Measurements from ENCODE around the gene CYTH2. TPM values are rescaled to one million over a fixed set of nuclear protein-coding genes. Genes with fewer than 3 reads are reported as not detected.

Gene CYTH2
- total RNA-seq, 1 donor from 2014 or later = 37.1 TPM

DNA sequence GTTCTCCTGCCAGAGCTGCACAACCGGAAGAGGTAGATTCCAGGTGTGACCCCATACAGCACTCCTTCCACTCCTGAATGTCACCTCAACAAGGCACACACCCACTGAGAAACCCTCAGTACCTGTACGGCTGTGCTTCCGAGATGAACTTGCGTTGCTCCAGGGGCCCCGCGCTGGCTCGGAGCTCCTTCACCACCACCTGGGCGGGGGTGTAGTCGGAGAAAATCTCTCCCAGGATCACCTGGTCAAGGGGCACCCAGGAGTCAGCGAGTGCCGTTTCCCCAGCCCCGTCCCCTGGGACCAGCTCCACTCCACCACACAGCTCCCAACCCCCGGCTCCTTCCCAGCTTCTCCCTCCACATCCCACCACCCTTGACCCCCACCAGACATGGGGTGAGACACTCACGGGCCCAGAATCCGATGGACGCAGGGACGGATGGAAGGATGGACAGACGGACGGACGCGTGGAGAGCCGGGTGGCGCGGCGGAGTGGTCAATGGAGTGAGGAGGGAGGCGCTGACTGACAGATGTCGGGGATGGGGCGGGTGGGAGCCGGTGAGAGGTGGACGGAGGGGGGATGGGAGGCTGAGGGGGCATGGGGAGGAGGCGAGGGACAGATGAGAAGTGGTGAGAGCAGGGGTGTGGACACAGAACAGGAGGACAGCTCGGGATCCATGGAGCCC lies 39.7 kb downstream of the CYTH2 start:
- DNase-seq (ENCODE audit: low spot score) = no peak
- Mint-ChIP-seq H3K27ac (no peak overlapping the region), H3K4me1 (ENCODE audit: low read depth) (peaks cover 11% of the 10 kb centered on the region), H3K9me3 (no peaks in the 10 kb centered on the region), H3K27me3 (ENCODE audit: insufficient read depth) (peaks cover 4% of the 10 kb centered on the region), H3K4me3 (no peak overlapping the region), H3K36me3 (ENCODE audit: low read depth) (peaks cover 5% of the 10 kb centered on the region)
- intact Hi-C loops (cut with micrococcal nuclease) = no loop called here

DNA sequence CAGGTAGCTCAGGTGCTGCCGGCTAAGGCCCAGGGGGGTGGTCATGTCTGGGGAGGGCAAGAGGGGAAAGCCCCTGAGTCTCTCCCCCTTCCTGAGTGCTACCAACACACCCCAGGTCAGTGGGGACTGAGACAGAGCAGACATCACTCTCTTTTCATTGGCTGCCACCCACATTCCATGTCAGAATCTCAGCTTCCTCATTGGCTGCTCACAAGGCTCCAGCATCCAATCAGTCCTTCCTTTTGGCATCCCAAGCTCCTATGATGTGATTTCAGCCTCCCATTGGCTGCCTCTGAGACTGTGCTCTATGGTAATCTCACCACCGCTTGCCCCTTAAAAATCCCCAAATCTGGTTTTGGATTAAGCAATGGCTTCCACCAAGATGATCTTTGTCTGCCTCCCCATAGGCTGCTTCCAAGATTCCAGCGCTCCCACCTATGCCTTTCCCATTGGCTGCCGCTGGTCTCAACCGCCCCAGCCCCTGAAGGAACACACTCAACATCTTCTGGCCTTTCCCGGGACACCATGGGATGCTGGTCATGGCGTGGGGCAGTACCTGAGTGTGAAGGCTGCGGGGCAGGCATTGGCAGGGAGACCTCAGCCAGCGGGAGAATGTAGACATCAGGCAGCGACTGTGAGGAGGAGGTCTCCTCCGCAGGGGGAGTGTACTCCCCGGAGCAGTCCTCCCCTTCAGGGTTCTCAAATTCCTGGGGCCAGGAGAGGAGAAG lies 40.5 kb downstream of the CYTH2 start:
- intact Hi-C loops (cut with micrococcal nuclease) = loop anchor here (1.0 to 10.0 kb wide), 7 partner anchors 7 to 445 kb away; partner anchors contain the start of genes BAX, CYTH2, LIG1 and ZSWIM9
- Mint-ChIP-seq H3K27me3 (ENCODE audit: insufficient read depth) (peaks cover 3% of the 10 kb centered on the region), H3K36me3 (ENCODE audit: low read depth) (peaks cover 5% of the 10 kb centered on the region), H3K27ac (no peak overlapping the region), H3K4me1 (ENCODE audit: low read depth) (peaks cover 14% of the 10 kb centered on the region), H3K9me3 (no peaks in the 10 kb centered on the region), H3K4me3 (peak overlapping the region; percentile 19)
- no peak for DNase-seq (ENCODE audit: low spot score)

DNA sequence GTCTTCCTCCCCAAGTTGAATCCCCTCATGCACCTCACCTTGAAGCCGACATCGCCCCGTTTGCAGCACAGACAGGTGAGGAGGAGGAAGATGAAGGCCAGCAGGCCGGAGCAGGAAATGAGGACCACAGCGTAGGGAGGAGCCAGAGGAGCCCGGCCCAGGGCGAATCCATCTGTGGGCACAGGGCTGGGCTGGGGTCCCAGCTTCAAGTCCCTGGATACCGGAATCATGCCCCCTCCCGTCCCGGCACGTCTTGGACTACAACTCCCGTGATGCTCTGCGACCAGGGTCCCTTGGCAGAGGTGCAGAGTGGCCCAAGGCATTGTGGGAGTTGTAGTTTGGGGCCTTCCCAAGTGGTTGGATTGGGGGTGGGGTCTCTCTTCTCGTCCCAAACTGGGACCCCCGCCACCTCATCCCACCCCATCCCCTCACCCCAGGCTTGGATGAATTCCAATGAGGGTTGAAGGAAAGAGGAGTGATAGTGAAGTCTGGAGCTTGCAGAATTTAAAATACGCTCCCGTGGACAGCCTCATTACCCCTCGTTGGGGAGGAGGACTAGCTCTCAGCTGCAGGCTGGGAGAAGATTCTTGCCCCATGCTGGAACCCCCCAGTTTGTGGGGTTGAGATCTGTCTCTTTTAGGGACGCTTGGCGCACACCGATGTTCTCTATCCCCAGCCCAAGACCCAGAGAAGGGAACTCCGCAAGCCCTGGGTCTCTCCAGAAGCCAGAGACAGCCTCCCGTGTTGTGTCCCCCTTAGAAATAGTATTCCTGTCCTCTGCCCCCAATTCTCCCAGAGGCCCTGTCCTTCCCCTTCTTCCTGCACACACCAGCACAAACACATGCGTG lies 41.5 kb downstream of the CYTH2 start:
- intact Hi-C loops (cut with micrococcal nuclease) = loop anchor here (1.0 to 10.0 kb wide), 7 partner anchors 8 to 444 kb away; partner anchors contain the start of genes BAX, CYTH2, LIG1 and ZSWIM9
- peak overlapping the region; percentile 87 for H3K4me3 Mint-ChIP-seq
- peaks cover 14% of the 10 kb centered on the region for H3K4me1 Mint-ChIP-seq (ENCODE audit: low read depth)
- peak; percentile 67 for DNase-seq (ENCODE audit: low spot score)
- H3K27me3 Mint-ChIP-seq (ENCODE audit: insufficient read depth) = peaks cover 3% of the 10 kb centered on the region
- peaks cover 5% of the 10 kb centered on the region for H3K36me3 Mint-ChIP-seq (ENCODE audit: low read depth)
- H3K9me3 Mint-ChIP-seq = no peaks in the 10 kb centered on the region
- peak overlapping the region; percentile 70 for H3K27ac Mint-ChIP-seq

DNA sequence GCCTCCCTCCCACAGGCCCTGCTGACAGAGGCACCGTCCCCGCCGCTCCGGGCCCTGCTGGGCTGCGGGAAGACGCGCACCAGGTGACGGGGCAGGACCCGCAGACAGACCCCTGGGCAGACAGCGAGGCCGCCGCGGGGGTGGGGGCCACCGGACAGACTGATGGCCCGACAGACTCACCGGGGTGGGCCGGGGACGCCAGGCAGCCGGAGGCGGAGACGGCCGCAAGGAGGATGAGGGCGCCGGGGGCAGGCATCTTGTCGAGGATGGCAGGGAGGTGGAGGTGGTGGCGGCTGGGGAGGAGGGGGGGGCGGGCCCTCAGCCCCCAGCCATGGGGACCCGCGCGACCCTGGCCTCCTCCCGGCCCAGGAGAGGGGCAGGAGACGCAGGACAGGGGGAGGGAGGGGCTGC lies 42.2 kb downstream of the CYTH2 start:
- intact Hi-C loops (cut with micrococcal nuclease) = loop anchor here (2.0 to 10.0 kb wide), 5 partner anchors 43 to 443 kb away; partner anchors contain the start of genes BAX, CYTH2, LIG1 and ZSWIM9
- H3K27ac Mint-ChIP-seq = no peak overlapping the region
- no peak for DNase-seq (ENCODE audit: low spot score)
- H3K4me3 Mint-ChIP-seq = peak overlapping the region; percentile 87
- no peaks in the 10 kb centered on the region for H3K9me3 Mint-ChIP-seq
- H3K36me3 Mint-ChIP-seq (ENCODE audit: low read depth) = peaks cover 5% of the 10 kb centered on the region
- H3K4me1 Mint-ChIP-seq (ENCODE audit: low read depth) = peaks cover 14% of the 10 kb centered on the region
- peaks cover 3% of the 10 kb centered on the region for H3K27me3 Mint-ChIP-seq (ENCODE audit: insufficient read depth)

DNA sequence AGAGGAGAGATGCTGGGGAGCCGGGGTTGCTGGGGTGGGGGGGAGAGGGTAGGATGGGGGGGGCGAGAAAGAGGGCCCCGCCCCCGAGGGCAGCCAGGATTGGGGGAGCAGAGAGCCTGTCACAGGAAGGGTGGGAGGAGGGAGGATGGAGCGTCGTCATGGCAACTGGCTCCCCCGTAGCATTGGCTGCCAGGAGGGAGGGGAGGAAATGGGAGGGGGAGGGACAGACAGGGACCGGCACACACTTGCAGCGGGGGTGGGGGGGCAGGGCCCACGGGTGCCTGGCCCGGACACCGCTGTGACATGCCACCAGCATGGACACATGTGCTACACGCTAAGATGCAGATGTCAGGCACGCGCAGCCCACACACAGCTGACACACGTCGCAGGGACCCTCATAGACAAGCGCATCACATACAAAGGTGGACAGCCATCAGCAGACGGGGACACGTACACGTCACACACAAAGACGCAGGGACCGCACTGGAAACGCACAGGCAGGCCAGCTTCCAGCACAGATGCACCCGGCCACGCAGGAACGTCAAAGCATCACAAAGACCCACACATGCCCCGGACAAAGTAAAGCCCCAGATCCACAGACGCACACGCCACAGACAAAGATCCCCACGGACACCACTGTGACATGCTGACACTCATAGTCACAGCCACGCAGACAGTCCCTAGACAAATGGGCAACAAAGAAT lies 42.8 kb downstream of the CYTH2 start, which contains the start of gene LMTK3:
LMTK3 (minus strand) TSS at position 36 of the 704 bp plus-strand sequence. CDS start 259 bp downstream, outside the sequence.
- Mint-ChIP-seq H3K4me3 (peak within 1 kb of the TSS; percentile 87), H3K36me3 (ENCODE audit: low read depth) (peaks cover 5% of the 10 kb centered on the region), H3K9me3 (no peaks in the 10 kb centered on the region), H3K27ac (peak within 1 kb of the TSS; percentile 70), H3K4me1 (ENCODE audit: low read depth) (peaks cover 14% of the 10 kb centered on the region), H3K27me3 (ENCODE audit: insufficient read depth) (peaks cover 3% of the 10 kb centered on the region)
- intact Hi-C loops (cut with micrococcal nuclease) = loop anchor here (2.0 to 10.0 kb wide), 5 partner anchors 43 to 443 kb away; partner anchors contain the start of genes BAX, CYTH2, LIG1 and ZSWIM9
- DNase-seq (ENCODE audit: low spot score) = peak; percentile 68

DNA sequence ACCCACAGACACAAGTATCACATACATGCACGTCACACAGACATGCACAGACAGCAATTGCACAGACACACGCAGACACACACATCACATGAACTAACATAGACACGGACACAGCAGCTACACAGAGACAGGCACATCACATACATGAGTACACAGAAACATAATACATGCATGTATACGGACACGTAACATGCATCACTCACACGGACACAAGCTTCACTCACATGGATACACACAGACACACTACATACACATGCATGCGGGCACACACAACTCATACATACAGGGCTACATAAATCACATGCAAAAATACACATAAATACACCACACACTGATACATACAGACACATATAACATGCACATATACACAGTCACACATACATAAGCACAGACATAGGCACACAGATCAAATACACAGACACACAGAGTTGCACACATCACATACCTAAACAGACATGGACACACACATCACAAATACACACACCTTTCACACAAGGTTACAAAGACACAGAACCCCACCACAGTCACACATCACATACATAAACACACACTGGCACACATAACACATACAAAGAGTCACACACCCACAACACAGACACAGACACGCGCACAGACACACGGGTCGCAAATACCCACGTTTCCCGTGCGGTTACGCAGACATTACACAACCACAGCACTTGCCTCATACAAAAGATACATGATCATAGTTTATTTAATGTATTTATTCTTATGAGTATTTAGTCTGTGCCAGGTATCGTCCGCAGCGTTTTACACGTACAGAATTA lies 43.5 kb downstream of the CYTH2 start:
- Mint-ChIP-seq H3K27ac (no peak overlapping the region), H3K4me3 (no peak overlapping the region), H3K9me3 (no peaks in the 10 kb centered on the region), H3K27me3 (ENCODE audit: insufficient read depth) (peaks cover 3% of the 10 kb centered on the region), H3K36me3 (ENCODE audit: low read depth) (peaks cover 3% of the 10 kb centered on the region), H3K4me1 (ENCODE audit: low read depth) (peaks cover 14% of the 10 kb centered on the region)
- intact Hi-C loops (cut with micrococcal nuclease) = loop anchor here (1.0 to 10.0 kb wide), 6 partner anchors 67 to 442 kb away; partner anchors contain the start of genes BAX, GRWD1, LIG1 and RPL18
- no peak for DNase-seq (ENCODE audit: low spot score)

DNA sequence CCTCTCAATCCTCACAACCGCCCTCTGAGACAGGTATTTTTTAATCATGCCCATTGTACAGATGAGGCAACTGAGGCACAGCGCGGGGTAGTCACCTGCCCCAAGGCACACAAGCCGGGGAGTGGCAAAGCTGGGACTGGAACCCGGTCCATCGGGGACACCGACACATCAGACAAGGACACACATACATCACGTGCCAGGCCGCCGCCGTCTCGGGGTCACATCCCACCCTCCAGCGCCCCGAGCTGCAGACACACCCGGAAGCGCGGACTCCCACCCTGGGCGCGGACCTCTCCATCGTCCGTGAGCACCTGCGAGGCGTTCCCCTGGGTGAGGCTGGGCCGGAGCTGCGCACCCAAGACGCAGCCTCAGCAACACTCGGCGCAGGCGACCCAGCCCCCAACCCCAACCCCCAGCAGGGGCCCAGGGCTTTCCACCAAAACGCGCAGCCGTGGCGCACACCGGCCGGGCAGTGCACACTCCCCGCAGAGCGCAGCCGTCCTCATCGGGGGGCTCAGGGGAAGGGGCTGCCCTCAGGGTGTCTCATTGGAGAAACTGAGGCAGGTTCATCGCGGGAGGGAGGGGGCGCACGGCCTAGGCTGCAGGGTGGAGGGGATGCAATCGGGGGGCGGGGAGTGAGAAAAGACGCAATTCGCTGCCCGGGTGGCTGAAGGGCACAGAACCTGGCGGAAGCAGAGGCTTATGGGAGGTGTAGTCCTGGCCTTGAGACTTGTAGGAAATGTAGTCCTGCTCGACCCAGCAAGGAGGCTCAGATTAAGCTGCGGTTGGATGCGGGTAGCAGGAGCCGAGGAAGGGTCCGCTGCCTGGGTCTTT lies 44.3 kb downstream of the CYTH2 start:
- no peaks in the 10 kb centered on the region for H3K36me3 Mint-ChIP-seq (ENCODE audit: low read depth)

DNA sequence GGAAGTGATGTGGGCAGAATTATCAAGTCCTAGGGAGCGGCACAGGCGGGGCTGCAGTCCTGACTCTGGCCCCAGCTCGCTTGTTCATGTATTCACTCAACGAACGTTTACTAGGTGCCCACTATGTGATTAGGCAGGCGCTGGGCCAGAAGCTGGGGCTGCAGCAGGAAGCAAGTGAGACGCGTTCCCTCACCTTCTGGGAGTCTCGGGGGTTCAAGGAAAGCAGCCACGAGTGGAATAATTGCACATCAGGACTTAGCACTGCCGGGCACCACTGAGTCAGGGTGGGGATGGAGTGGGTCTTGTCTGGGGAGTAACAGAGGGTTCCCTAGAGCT lies 44.9 kb downstream of the CYTH2 start:
- H3K4me1 Mint-ChIP-seq (ENCODE audit: low read depth) = peaks cover 14% of the 10 kb centered on the region
- intact Hi-C loops (cut with micrococcal nuclease) = loop anchor here (1.0 to 10.0 kb wide), 5 partner anchors 45 to 441 kb away; partner anchors contain the start of genes BAX, CYTH2, LIG1 and ZSWIM9
- no peaks in the 10 kb centered on the region for H3K36me3 Mint-ChIP-seq (ENCODE audit: low read depth)
- no peak overlapping the region for H3K4me3 Mint-ChIP-seq
- no peaks in the 10 kb centered on the region for H3K9me3 Mint-ChIP-seq
- H3K27ac Mint-ChIP-seq = peak overlapping the region; percentile 46
- H3K27me3 Mint-ChIP-seq (ENCODE audit: insufficient read depth) = peaks cover 3% of the 10 kb centered on the region
- DNase-seq (ENCODE audit: low spot score) = no peak

More for the DNA sequence above, 44.3 kb downstream of the CYTH2 start:
- Mint-ChIP-seq H3K27ac (peak overlapping the region; percentile 46), H3K9me3 (no peaks in the 10 kb centered on the region), H3K4me1 (ENCODE audit: low read depth) (peaks cover 14% of the 10 kb centered on the region), H3K4me3 (no peak overlapping the region), H3K27me3 (ENCODE audit: insufficient read depth) (peaks cover 3% of the 10 kb centered on the region)
- intact Hi-C loops (cut with micrococcal nuclease) = loop anchor here (1.0 to 10.0 kb wide), 7 partner anchors 44 to 441 kb away; partner anchors contain the start of genes BAX, CYTH2, GRWD1 and LIG1
- DNase-seq (ENCODE audit: low spot score) = peak; percentile 64

DNA sequence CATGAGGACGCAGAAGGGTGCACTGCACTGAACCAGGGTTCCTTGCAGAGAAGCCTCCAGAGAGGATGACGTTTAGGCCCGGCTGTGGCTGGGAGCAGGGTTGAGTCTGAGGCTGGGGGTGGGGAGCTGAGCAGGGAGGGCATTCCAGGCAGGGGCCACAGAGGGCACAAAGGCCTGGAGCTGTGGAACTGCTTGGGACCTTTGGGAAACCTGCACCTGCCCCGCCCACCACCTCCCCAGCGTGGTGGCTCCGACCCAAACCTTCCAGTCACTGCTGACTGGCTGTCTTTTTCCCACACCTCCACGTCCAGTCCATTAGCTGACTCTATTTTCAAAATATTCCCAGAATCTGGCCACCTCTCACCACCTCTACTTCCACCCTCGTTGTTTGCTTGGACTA lies 47.4 kb downstream of the CYTH2 start:
- intact Hi-C loops (cut with micrococcal nuclease) = loop anchor here (10.0 kb wide), 1 partner anchor 438 kb away; the partner anchor contains the start of gene BAX
- H3K4me1 Mint-ChIP-seq (ENCODE audit: low read depth) = peaks cover 5% of the 10 kb centered on the region
- H3K27me3 Mint-ChIP-seq (ENCODE audit: insufficient read depth) = peaks cover 3% of the 10 kb centered on the region
- H3K4me3 Mint-ChIP-seq = no peak overlapping the region
- no peak overlapping the region for H3K27ac Mint-ChIP-seq
- no peaks in the 10 kb centered on the region for H3K36me3 Mint-ChIP-seq (ENCODE audit: low read depth)
- DNase-seq (ENCODE audit: low spot score) = no peak
- H3K9me3 Mint-ChIP-seq = no peaks in the 10 kb centered on the region

DNA sequence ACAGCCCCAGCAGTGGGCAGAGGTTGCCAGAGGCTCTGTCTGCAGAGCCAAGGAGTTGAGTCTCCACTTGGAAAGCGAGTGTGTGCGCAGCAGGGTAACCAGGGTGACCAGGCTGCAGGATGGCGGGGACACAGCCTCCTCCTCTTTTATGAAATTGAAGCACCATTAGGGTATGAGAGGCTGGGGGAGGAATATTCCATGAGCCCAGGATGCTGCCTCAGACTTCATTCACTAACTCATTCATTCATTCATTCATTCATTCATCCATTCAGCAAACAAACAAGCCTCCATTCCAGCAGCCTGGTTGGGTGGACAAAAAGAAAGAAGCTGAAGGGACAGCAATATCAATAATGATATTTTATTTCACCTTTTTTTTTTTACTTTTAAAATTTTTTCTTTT lies 49.0 kb downstream of the CYTH2 start:
- intact Hi-C loops (cut with micrococcal nuclease) = loop anchor here (10.0 kb wide), 1 partner anchor 437 kb away; the partner anchor contains the start of gene BAX
- Mint-ChIP-seq H3K36me3 (ENCODE audit: low read depth) (no peaks in the 10 kb centered on the region), H3K4me1 (ENCODE audit: low read depth) (peaks cover 5% of the 10 kb centered on the region), H3K4me3 (no peak overlapping the region), H3K9me3 (no peaks in the 10 kb centered on the region), H3K27me3 (ENCODE audit: insufficient read depth) (peaks cover 3% of the 10 kb centered on the region), H3K27ac (no peak overlapping the region)
- DNase-seq (ENCODE audit: low spot score) = no peak

All from activated T-helper 1 cell treated with anti-CD3 and anti-CD28 coated beads, Interleukin-12 subunit alpha, Interleukin-12 subunit beta, Interleukin-2, Interleukin-4 antibody, amounts not matched to agents 30 ng/mL and 10 ng/mL and 1 ng/mL, durations not matched to agents 14 hours and 24 hours and 36 hours (primary cell).